GM12878 (cell line): ENCODE results near the gene MEIS2.

Experiments used
- ATF2 ChIP-seq: IDR thresholded peaks from 2 replicates; pipeline ENCODE4 v1.6.1; 2012; ENCODE audit warnings: low read length, inconsistent platforms
- CTCF ChIP-seq, 3 experiments: IDR thresholded peaks in 2 of 3; conservative IDR thresholded peaks in 1 of 3; 2 replicates each; pipeline ENCODE4 v1.5.1; 2011; ENCODE audit warnings: low read depth in 3 of 3, low read length in 3 of 3, mild to moderate bottlenecking in 3 of 3, control low read depth in 2 of 3, moderate library complexity in 2 of 3, inconsistent platforms in 1 of 3, mixed read lengths in 1 of 3; ENCODE audit not compliant: control insufficient read depth in 2 of 3, insufficient read depth in 1 of 3; ENCODE audit errors: extremely low read depth in 1 of 3
- EGR1 ChIP-seq, 2 experiments: IDR thresholded peaks; 1 replicate in 1 of 2; 2 replicates in 1 of 2; pipeline ENCODE4 v1.6.1; 2011 to 2012; ENCODE audit warnings: low read depth in 2 of 2, low read length in 2 of 2, borderline replicate concordance in 1 of 2, mild to moderate bottlenecking in 1 of 2, moderate library complexity in 1 of 2
- EZH2 ChIP-seq: IDR thresholded peaks from 2 replicates; pipeline ENCODE4 v1.6.1; 2012; ENCODE audit warnings: low read depth, mild to moderate bottlenecking, control low read depth, inconsistent platforms, low read length, borderline replicate concordance; ENCODE audit not compliant: control insufficient read depth
- KAT2A ChIP-seq: conservative IDR thresholded peaks from 2 replicates; pipeline ENCODE4 v1.6.1; 2011; ENCODE audit warnings: low read depth, low read length; ENCODE audit not compliant: control insufficient read depth
- KDM1A ChIP-seq: fragments of 200-600 bp; sonication (generic); IDR thresholded peaks from 2 replicates; pipeline ENCODE4 v1.6.1; 2016; ENCODE audit warnings: borderline replicate concordance
- RAD21 ChIP-seq: IDR thresholded peaks from 2 replicates; pipeline ENCODE4 v1.6.1; 2011; ENCODE audit warnings: mild to moderate bottlenecking, low read depth, low read length, moderate library complexity; ENCODE audit not compliant: insufficient read depth
- RFX5 ChIP-seq: IDR thresholded peaks from 2 replicates; pipeline ENCODE4 v1.6.1; 2011; ENCODE audit warnings: low read depth, low read length, improper control_type of control experiment
- SUZ12 ChIP-seq: fragments of 200-600 bp; sonication (generic); IDR thresholded peaks from one replicate; pipeline ENCODE4 v1.6.1; 2018; ENCODE audit warnings: antibody characterized with exemption, mild to moderate bottlenecking; ENCODE audit not compliant: unreplicated experiment
- YY1 ChIP-seq: IDR thresholded peaks from 2 replicates; pipeline ENCODE4 v1.6.1; 2011; ENCODE audit warnings: low read depth, mild to moderate bottlenecking, low read length
- ZBTB33 ChIP-seq: fragments of 450-650 bp; IDR thresholded peaks from 2 replicates; pipeline ENCODE4 v1.6.1; 2017; ENCODE audit warnings: mild to moderate bottlenecking

GRCh38 chr15:36896949-36897348 lies 203.4 kb downstream of the MEIS2 start:
- no peak for TF ChIP-seq CTCF (IDR thresholded peaks at IDR 0.05 in 2 of 3, conservative IDR thresholded peaks at IDR 0.05 in 1 of 3; ENCODE audit: control insufficient read depth in 2 of 3, extremely low read depth in 1 of 3, insufficient read depth in 1 of 3, low read depth in 3 of 3, low read length in 3 of 3)
- TF ChIP-seq SUZ12: no peak
- TF ChIP-seq RAD21: no peak
- no peak for TF ChIP-seq EZH2
- no peak for TF ChIP-seq ZBTB33
- TF ChIP-seq KAT2A: no peak
- TF ChIP-seq RFX5: no peak
- no peak for TF ChIP-seq KDM1A
- TF ChIP-seq EGR1 (IDR thresholded peaks at IDR 0.05; ENCODE audit: borderline replicate concordance in 1 of 2, low read depth in 2 of 2, low read length in 2 of 2): no peak
- TF ChIP-seq ATF2: no peak
- TF ChIP-seq YY1: no peak
